HG03159 (cell line): ENCODE results near the gene GARNL3.

Experiments
- ATAC-seq: cut with Tn5 transposase; IDR thresholded peaks from one replicate; pipeline ENCODE4 v1.9.1; 2021; ENCODE audit warnings: mild to moderate bottlenecking, moderate library complexity; ENCODE audit not compliant: unreplicated experiment

GARNL3 gene

GRCh38 chr9:127399736-127400269 is 135.2 kb downstream of the GARNL3 start:
- no peak for ATAC-seq

DNA sequence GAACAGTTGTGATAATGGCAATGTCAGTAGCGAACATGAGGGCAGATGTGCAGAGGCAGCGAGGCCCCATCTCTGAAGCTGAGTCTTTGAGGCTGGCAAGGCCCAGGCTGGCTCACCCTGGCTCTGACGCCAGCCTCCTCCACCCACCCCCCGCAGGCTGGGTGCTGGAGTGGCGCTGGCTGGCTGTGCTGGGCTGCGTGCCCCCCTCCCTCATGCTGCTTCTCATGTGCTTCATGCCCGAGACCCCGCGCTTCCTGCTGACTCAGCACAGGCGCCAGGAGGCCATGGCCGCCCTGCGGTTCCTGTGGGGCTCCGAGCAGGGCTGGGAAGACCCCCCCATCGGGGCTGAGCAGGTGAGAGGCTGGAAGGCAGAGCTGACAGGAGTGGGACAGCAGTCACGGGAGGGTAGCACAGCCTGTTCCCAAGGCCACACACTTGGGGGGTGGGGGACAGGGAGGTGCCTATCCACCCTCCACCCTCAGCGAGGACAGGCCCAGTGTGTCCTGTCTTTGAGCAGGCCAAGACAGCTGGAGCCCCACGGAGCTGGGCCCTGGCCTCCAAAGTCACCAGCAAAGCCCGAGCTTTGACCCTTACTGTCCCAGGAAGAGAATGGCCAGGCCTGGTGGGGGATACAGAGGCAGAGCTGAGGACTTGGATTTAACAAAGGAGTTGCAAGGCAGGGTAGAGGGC is 138.0 kb downstream of the GARNL3 start:
- ATAC-seq = no peak

DNA sequence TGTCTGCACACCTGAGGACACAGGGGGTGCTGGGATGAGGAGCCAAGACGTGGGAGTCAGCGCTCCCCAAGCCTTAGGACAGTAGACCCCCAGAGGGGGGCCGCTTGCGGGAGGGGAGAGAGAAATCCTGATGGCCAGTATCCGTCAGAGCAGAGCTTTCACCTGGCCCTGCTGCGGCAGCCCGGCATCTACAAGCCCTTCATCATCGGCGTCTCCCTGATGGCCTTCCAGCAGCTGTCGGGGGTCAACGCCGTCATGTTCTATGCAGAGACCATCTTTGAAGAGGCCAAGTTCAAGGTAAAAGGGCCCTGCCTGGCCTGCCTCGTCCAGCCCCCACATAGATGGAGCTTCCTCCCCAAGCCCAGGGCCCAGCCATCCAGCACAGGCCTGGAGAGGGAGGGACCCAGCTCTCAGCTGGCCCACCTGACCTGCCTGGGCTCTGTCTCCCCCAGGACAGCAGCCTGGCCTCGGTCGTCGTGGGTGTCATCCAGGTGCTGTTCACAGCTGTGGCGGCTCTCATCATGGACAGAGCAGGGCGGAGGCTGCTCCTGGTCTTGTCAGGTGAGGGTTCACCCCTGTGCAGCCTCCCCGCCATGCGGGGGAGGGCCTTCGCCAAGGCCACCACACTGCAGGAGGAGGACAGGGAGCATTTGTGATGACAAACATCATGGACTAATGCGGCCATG is 139.1 kb downstream of the GARNL3 start:
- no peak for ATAC-seq

- no peak for ATAC-seq
These were observed 140.1 kb downstream of the GARNL3 start for GRCh38 chr9:127404631-127405030.

GRCh38 chr9:127405344-127406125 is 141.0 kb downstream of the GARNL3 start:
- ATAC-seq = no peak

- no peak for ATAC-seq
These were observed 142.4 kb downstream of the GARNL3 start for GRCh38 chr9:127406799-127407491.

DNA sequence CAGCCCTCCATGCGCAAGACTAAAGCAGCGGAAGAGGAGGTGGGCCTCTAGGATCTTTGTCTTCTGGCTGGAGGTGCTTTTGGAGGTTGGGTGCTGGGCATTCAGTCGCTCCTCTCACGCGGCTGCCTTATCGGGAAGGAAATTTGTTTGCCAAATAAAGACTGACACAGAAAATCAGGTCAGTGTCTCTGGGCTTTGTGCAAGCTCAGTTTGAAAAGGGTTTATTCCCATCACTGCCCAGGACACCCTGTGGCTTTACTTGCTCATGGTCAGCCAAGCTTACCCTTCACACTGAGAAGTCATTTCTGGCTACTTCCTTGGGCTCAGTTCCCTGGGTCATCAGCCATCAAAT is 142.9 kb downstream of the GARNL3 start:
- ATAC-seq = no peak

DNA sequence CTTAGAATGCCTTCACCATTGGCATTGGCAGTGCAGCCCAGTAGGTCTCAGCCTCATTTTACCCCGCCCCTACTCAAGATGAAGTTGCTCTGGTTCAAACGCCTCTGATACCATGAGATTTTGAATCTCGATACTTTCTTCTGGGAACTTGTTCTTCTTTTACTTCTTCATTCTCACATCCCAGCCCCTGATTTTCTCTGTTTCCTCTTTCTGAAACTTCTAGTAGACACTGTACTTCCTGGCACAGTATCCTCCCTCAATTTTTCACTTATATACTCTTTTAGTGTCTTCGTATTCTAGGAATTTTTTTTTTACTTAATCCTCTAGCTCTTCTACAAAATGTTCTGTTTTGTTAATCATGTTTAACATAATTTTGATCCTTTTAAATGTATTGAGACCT is 146.5 kb downstream of the GARNL3 start:
- ATAC-seq = no peak

- no peak for ATAC-seq
These were observed 150.6 kb downstream of the GARNL3 start for GRCh38 chr9:127415141-127415540.

DNA sequence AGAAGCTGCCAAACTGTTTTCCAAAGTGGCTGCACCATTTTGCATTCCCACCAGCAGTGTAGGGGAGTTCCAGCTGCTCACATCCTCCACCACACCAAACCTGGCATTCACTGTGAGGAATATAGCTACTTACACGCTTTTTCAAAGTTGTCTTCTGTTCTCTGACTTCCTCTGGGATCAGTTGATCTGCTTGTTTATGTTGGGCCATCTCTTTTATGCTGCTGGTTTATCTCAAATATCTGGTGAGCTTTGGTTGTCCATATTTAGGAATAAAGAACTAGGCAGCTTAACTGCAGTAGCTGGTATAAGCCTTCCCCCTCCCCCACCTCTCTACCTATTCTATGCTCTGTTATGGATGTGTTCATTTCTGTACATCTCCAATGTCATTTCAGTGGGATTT is 151.1 kb downstream of the GARNL3 start:
- no peak for ATAC-seq

- no peak for ATAC-seq
These were observed 152.8 kb downstream of the GARNL3 start for GRCh38 chr9:127417131-127418036.

GRCh38 chr9:127418037-127418471 is 153.5 kb downstream of the GARNL3 start:
- ATAC-seq = no peak

DNA sequence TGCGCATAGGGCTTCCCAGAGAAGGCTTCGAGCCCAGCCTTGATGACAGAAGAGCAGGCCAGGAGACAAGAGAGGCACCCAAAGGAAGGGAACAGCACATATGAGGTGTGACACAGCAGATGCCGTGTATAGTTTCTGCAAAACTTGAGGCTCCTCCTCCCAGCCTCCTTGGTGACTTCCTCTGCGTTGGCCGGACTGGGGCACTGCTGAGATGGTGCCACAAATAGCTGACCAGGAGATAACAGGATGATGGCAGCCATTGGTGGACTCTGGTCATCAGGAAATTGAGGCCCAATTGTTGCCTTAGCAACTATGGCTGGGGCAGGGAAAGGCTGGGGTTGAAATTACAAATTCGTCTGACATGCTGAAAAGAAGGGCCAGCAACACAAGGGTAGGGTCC is 154.8 kb downstream of the GARNL3 start:
- ATAC-seq = no peak

DNA sequence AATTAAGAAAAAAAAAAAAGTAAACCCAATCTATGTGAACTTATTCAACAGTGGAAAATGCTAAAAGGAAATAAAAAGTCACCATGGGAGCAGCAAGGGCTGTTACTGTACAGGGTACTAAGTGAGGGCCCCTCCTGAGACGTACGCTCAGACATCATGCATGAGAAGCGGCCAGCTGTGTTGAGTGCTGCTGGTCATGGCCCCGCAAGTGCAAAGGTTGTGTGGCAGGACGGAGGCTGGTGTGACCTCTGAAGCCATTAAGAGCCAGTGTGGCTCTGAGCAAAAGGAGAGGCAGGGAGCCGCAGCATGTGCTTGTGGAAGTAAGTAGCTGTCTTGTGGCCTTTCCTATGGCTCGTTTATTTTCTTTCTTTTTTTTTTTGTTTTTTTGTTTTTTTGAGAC is 156.5 kb downstream of the GARNL3 start:
- ATAC-seq = no peak

DNA sequence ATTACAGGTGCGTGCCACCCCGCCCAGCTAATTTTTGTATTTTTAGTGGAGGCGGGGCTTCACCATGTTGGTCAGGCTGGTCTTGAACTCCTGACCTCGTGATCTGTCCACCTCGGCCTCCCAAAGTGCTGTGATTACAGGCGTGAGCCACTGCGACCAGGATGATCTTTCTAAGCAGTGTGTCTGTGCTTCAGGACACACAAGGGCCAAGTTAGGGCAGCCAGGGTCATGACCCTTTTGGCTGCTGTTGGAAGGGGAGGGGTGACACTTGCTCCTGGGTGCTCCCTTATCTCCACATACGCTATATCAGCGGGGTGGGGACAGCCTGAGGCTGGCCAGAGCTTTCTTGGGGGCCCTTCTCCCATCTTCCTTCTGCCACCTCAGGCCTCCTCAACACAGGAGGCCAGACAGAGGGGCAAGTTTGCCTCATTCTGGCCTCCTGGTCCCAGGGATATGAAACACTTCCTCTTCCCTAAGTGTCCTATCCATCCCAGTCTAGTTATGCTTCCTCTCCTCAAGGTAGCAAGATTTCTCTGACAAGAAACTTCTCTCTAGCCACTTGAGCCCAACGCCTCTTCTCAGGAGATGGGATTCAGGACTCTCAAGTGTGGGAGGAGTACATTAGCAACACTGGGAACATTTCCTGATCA is 157.7 kb downstream of the GARNL3 start:
- no peak for ATAC-seq

- ATAC-seq = no peak
These were observed 158.2 kb downstream of the GARNL3 start for GRCh38 chr9:127422787-127423186.

GRCh38 chr9:127423476-127423933 is 158.9 kb downstream of the GARNL3 start:
- no peak for ATAC-seq

GRCh38 chr9:127423934-127424675 is 159.5 kb downstream of the GARNL3 start, which contains the start of gene ZNF79:
Gene ZNF79 (plus strand): TSS chr9:127424382. CDS start chr9:127424788, 406 bp downstream.
- peak; percentile 84 for ATAC-seq

- peak; percentile 24 for ATAC-seq
These were observed 160.1 kb downstream of the GARNL3 start for GRCh38 chr9:127424676-127424999.
